GM12873 (cell line): ENCODE results near the gene RPLP1.

Experiments
- CTCF ChIP-seq: IDR thresholded peaks from 2 replicates; pipeline ENCODE4 v1.5.1; 2012; ENCODE audit warnings: low read depth, mild to moderate bottlenecking, moderate library complexity, low read length, control low read depth; ENCODE audit not compliant: insufficient read depth; ENCODE audit errors: missing control alignments

The RPLP1 gene

GRCh38 chr15:69424001-69424400 lies 28.6 kb upstream of the RPLP1 start:
- no peak for TF ChIP-seq CTCF

GRCh38 chr15:69424748-69425413 lies 27.7 kb upstream of the RPLP1 start:
- TF ChIP-seq CTCF, result no peak

- no peak for TF ChIP-seq CTCF
These were observed 18.8 kb upstream of the RPLP1 start for GRCh38 chr15:69433831-69434230.

GRCh38 chr15:69434238-69434637 lies 18.4 kb upstream of the RPLP1 start:
- no peak for TF ChIP-seq CTCF

GRCh38 chr15:69434679-69435078 lies 17.9 kb upstream of the RPLP1 start:
- no peak for TF ChIP-seq CTCF

GRCh38 chr15:69435985-69436384 lies 16.6 kb upstream of the RPLP1 start:
- no peak for TF ChIP-seq CTCF

GRCh38 chr15:69436951-69437350 lies 15.7 kb upstream of the RPLP1 start:
- no peak for TF ChIP-seq CTCF
